ENCODE measurements around the gene TPO. TPM values are rescaled to one million over a fixed set of nuclear protein-coding genes. Genes with fewer than 3 reads are reported as not detected.

TPO gene
- total RNA-seq, 1 experiment from 2014 or later, result not detected

DNA sequence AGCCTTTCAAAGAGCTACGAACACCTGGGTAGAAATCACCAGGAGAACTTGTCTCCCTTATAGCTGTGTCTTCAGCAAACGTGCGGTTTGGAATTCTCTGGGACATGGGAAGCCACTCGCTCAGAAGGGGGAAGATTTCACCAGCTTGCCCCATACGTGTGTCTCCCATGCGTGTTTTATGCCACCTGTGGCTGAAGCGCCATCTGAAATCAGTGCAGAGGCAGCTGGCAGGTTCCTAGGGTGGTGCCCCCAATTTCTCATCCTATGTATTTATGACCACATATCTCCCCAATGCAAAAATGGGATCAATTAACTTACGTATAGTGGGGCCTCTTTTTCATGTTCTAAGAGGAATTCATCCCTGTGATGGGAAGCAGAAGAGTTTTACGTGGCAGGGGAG lies 81.6 kb downstream of the TPO start:
- no TSS peak for BruUV-seq (replicated peaks)

DNA sequence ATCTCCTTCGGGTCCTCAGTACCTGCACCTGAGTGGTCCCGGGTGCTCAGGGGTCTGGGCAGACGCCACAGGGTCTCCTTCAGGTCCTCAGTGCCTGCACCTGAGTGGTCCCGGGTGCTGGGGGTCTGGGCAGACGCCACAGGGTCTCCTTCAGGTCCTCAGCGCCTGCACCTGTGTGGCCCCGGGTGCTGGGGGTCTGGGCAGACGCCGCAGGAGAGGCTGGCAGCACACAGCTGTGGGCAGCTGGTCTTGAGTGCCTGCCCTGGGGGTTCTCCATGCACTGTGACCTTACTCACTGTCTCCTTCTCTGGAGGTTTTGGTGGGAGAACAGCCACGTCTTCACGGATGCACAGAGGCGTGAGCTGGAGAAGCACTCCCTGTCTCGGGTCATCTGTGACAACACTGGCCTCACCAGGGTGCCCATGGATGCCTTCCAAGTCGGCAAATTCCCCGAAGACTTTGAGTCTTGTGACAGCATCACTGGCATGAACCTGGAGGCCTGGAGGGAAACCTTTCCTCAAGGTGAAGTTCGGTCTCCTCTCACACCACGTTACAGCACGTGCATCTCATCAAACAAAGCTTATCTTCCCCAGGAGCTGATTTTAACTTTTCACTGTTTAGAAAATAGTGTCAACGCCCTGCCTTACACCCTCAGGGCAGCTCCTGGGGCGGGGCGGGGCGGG lies 82.6 kb downstream of the TPO start:
- intact Hi-C loops (cut with micrococcal nuclease; ENCODE audit: unreplicated experiment), result no loop called here

More for the DNA sequence above, 81.6 kb downstream of the TPO start:
- Histone ChIP-seq H3K27me3 (ENCODE audit: insufficient read depth, low read depth) (peaks cover 93% of the 10 kb centered on the region), H3K9me2 (ENCODE audit: insufficient read depth) (no peaks in the 10 kb centered on the region), H3K9me3 (ENCODE audit: insufficient read depth, low read depth) (no peaks in the 10 kb centered on the region), H2AFZ (no peak overlapping the region), H3K79me2 (ENCODE audit: low read depth) (no peaks in the 10 kb centered on the region), H3K36me3 (ENCODE audit: low read depth) (no peaks in the 10 kb centered on the region), H3F3A (ENCODE audit: insufficient read depth, low read depth) (no peaks in the 10 kb centered on the region), H3K4me1 (replicated peaks; ENCODE audit: insufficient read depth) (no peaks in the 10 kb centered on the region), H4K20me1 (ENCODE audit: insufficient read depth) (no peaks in the 10 kb centered on the region), H3K4me3 (no peak overlapping the region), H3K4me2 (no peak overlapping the region), H3K27ac (no peak overlapping the region)
- POLR2A ChIA-PET (ENCODE audit: unreplicated experiment), result no interaction called here
- CTCF ChIA-PET, result no interaction called here
- TF ChIP-seq EZH2 (IDR thresholded peaks at IDR 0.05; ENCODE audit: low read depth), result no peak
- TF ChIP-seq, protein P1, sequence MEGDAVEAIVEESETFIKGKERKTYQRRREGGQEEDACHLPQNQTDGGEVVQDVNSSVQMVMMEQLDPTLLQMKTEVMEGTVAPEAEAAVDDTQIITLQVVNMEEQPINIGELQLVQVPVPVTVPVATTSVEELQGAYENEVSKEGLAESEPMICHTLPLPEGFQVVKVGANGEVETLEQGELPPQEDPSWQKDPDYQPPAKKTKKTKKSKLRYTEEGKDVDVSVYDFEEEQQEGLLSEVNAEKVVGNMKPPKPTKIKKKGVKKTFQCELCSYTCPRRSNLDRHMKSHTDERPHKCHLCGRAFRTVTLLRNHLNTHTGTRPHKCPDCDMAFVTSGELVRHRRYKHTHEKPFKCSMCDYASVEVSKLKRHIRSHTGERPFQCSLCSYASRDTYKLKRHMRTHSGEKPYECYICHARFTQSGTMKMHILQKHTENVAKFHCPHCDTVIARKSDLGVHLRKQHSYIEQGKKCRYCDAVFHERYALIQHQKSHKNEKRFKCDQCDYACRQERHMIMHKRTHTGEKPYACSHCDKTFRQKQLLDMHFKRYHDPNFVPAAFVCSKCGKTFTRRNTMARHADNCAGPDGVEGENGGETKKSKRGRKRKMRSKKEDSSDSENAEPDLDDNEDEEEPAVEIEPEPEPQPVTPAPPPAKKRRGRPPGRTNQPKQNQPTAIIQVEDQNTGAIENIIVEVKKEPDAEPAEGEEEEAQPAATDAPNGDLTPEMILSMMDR (conservative IDR thresholded peaks at IDR 0.05), result no peak
- intact Hi-C loops (cut with micrococcal nuclease; ENCODE audit: unreplicated experiment), result no loop called here
- no peak for DNase-seq

DNA sequence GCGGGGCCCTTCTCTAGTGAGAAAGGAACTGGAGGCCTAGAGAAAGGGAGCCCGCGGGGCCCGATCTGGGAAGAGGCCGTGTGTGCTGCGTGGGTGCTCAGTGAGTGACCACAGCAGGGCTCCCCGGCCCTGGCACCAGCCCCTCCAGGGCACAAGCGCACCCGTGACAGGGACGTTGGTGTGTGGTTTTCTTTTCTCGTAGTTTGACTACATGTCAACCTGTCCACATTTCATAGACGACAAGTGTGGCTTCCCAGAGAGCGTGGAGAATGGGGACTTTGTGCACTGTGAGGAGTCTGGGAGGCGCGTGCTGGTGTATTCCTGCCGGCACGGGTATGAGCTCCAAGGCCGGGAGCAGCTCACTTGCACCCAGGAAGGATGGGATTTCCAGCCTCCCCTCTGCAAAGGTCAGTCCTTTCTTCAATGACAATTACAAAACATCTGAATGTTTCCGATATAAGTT lies 83.1 kb downstream of the TPO start:
- intact Hi-C loops (cut with micrococcal nuclease; ENCODE audit: unreplicated experiment), result no loop called here
- DNase-seq, result no peak
- H3K9me3 ChIP-seq (ENCODE audit: insufficient read depth, low read depth), result no peaks in the 10 kb centered on the region
- ChIA-PET CTCF (no interaction called here), POLR2A (ENCODE audit: unreplicated experiment) (no interaction called here)
- no peaks in the 10 kb centered on the region for H3F3A ChIP-seq (ENCODE audit: insufficient read depth, low read depth)
- no peak overlapping the region for H2AFZ ChIP-seq
- no peaks in the 10 kb centered on the region for H4K20me1 ChIP-seq (ENCODE audit: insufficient read depth)
- H3K4me3 ChIP-seq, result no peak overlapping the region
- H3K27me3 ChIP-seq (ENCODE audit: insufficient read depth, low read depth), result peaks cover 97% of the 10 kb centered on the region
- TF ChIP-seq, protein P1 (conservative IDR thresholded peaks at IDR 0.05), result no peak
- TF ChIP-seq EZH2 (IDR thresholded peaks at IDR 0.05; ENCODE audit: low read depth), result no peak
- H3K4me2 ChIP-seq, result no peak overlapping the region
- no peaks in the 10 kb centered on the region for H3K4me1 ChIP-seq (replicated peaks; ENCODE audit: insufficient read depth)
- H3K36me3 ChIP-seq (ENCODE audit: low read depth), result no peaks in the 10 kb centered on the region
- no peaks in the 10 kb centered on the region for H3K79me2 ChIP-seq (ENCODE audit: low read depth)
- H3K27ac ChIP-seq, result no peak overlapping the region
- BruUV-seq (replicated peaks), result no TSS peak
- no peaks in the 10 kb centered on the region for H3K9me2 ChIP-seq (ENCODE audit: insufficient read depth)

More for the DNA sequence above, 82.6 kb downstream of the TPO start:
- H3K36me3 ChIP-seq (ENCODE audit: low read depth), result no peaks in the 10 kb centered on the region
- no peaks in the 10 kb centered on the region for H3K9me2 ChIP-seq (ENCODE audit: insufficient read depth)
- no peak overlapping the region for H2AFZ ChIP-seq
- ChIA-PET CTCF (no interaction called here), POLR2A (ENCODE audit: unreplicated experiment) (no interaction called here)
- H3K4me2 ChIP-seq, result no peak overlapping the region
- no peaks in the 10 kb centered on the region for H4K20me1 ChIP-seq (ENCODE audit: insufficient read depth)
- no peak overlapping the region for H3K27ac ChIP-seq
- H3F3A ChIP-seq (ENCODE audit: insufficient read depth, low read depth), result no peaks in the 10 kb centered on the region
- no peak overlapping the region for H3K4me3 ChIP-seq
- no peak for DNase-seq
- H3K4me1 ChIP-seq (replicated peaks; ENCODE audit: insufficient read depth), result no peaks in the 10 kb centered on the region
- BruUV-seq (replicated peaks), result no TSS peak
- no peaks in the 10 kb centered on the region for H3K9me3 ChIP-seq (ENCODE audit: insufficient read depth, low read depth)
- H3K79me2 ChIP-seq (ENCODE audit: low read depth), result no peaks in the 10 kb centered on the region
- no peak for TF ChIP-seq EZH2 (IDR thresholded peaks at IDR 0.05; ENCODE audit: low read depth)
- TF ChIP-seq, protein P1 (conservative IDR thresholded peaks at IDR 0.05), result no peak
- H3K27me3 ChIP-seq (ENCODE audit: insufficient read depth, low read depth), result peaks cover 97% of the 10 kb centered on the region
